K562 (cell line): ENCODE data around the gene ADGRB2. TPM values are rescaled to one million over a fixed set of nuclear protein-coding genes. Genes with fewer than 3 reads are reported as not detected.

Experiments used
- ATAC-seq: fragments of 200-7000 bp; cut with Tn5 transposase; 3 replicates; pipeline ENCODE4 v1.9.1; 2020; ENCODE audit warnings: moderate library complexity
- BruUV-seq: library from RNA; stranded (reverse); fragments of 400-500 nt; replicated peaks from 2 replicates; lab custom pipeline; 2021; lab: Mats Ljungman, UMichigan
- CTCF ChIA-PET: fragments of 300-600 bp; formaldehyde crosslinking; extraction: SDS; loops from one replicate; lab custom pipeline; 2021; ENCODE audit warnings: low intra/inter-chr PET ratio; lab: Yijun Ruan, JAX
- POLR2A ChIA-PET: fragments of 300-600, 350-650 bp; sonication (Branson Sonifier 250); formaldehyde crosslinking; extraction: SDS; loops from one replicate; lab custom pipeline; 2021; ENCODE audit warnings: antibody characterized with exemption, inconsistent platforms; lab: Yijun Ruan, JAX
- DNase-seq, 4 experiments: peaks; one replicate each; pipeline versions ENCODE4 v3.0.0 to v3.0.0-alpha.2; 2011 to 2018; ENCODE audit warnings: low spot score in 3 of 4, mixed read lengths in 3 of 4; ENCODE audit errors: extremely low read depth in 1 of 4
- FAIRE-seq: peaks from 2 replicates; lab custom pipeline; 2011; peaks lifted over from hg19 to GRCh38; lab: Jason Lieb, UNC
- H2AFZ ChIP-seq: 2 replicates; pipeline ENCODE4 v1.6.0; 2011; ENCODE audit warnings: low read depth, low read length, control low read depth, inconsistent platforms
- H3K27ac ChIP-seq: fragments of 200-600 bp; 3 replicates; pipeline ENCODE4 v1.8.0; 2011; ENCODE audit warnings: low read depth, mild to moderate bottlenecking, control low read depth, inconsistent platforms, low read length, moderate library complexity, mixed read lengths; ENCODE audit errors: extremely low read depth
- H3K27me3 ChIP-seq, 2 experiments: fragments of 300-600 bp in 1 of 2; 2 replicates in 1 of 2; 3 replicates in 1 of 2; pipeline versions ENCODE4 v1.6.0 to v1.8.0; 2011; ENCODE audit warnings: inconsistent platforms in 2 of 2, low read length in 2 of 2, mild to moderate bottlenecking in 1 of 2, mixed read lengths in 1 of 2, moderate library complexity in 1 of 2; ENCODE audit not compliant: control insufficient read depth in 2 of 2, insufficient read depth in 2 of 2
- H3K36me3 ChIP-seq: fragments of 300-600 bp; 3 replicates; pipeline ENCODE4 v1.8.0; 2011; ENCODE audit warnings: mild to moderate bottlenecking, low read length, inconsistent platforms; ENCODE audit not compliant: control insufficient read depth, insufficient read depth
- H3K4me1 ChIP-seq, 2 experiments: fragments of 200-600 bp in 1 of 2; replicated peaks in 1 of 2; 2 replicates in 1 of 2; 3 replicates in 1 of 2; pipeline versions ENCODE4 v1.5.1 to v1.8.0; 2011; ENCODE audit warnings: inconsistent platforms in 2 of 2, low read length in 2 of 2, mild to moderate bottlenecking in 1 of 2, mixed read lengths in 1 of 2, moderate library complexity in 1 of 2; ENCODE audit not compliant: control insufficient read depth in 2 of 2, insufficient read depth in 2 of 2
- H3K4me2 ChIP-seq: 2 replicates; pipeline ENCODE4 v1.6.1; 2011; ENCODE audit warnings: low read length, control low read depth, inconsistent platforms, mixed read lengths; ENCODE audit not compliant: insufficient read depth
- H3K4me3 ChIP-seq: fragments of 200-600 bp; sonication (generic), shearing (Covaris generic); 2 replicates; pipeline ENCODE4 v1.5.1; 2016; ENCODE audit warnings: control low read depth, inconsistent platforms
- H3K79me2 ChIP-seq: fragments of 200-600 bp; 3 replicates; pipeline ENCODE4 v1.8.0; 2011; ENCODE audit warnings: low read length, inconsistent platforms; ENCODE audit not compliant: control insufficient read depth, insufficient read depth
- H3K9ac ChIP-seq, 2 experiments: 2 replicates each; pipeline versions ENCODE4 v1.6.0 to v1.6.1; 2011; ENCODE audit warnings: low read depth in 2 of 2, low read length in 2 of 2, control low read depth in 1 of 2, inconsistent platforms in 1 of 2, mild to moderate bottlenecking in 1 of 2, mixed read lengths in 1 of 2; ENCODE audit not compliant: insufficient read depth in 1 of 2
- H3K9me1 ChIP-seq: one replicate; pipeline ENCODE4 v1.6.0; 2011; ENCODE audit warnings: inconsistent platforms, mild to moderate bottlenecking, low read length, moderate library complexity; ENCODE audit not compliant: control insufficient read depth, insufficient read depth
- H3K9me3 ChIP-seq: replicated peaks from 2 replicates; pipeline ENCODE4 v1.5.1; 2011; ENCODE audit warnings: low read depth, low read length, inconsistent platforms; ENCODE audit not compliant: control insufficient read depth, insufficient read depth
- H4K20me1 ChIP-seq: replicated peaks from 2 replicates; pipeline ENCODE4 v1.6.1; 2011; ENCODE audit warnings: low read length, inconsistent platforms, mixed read lengths; ENCODE audit not compliant: control insufficient read depth, insufficient read depth
- ADNP ChIP-seq: fragments of 200-800 bp; sonication (Bioruptor generic); IDR thresholded peaks from 2 replicates; pipeline ENCODE4 v1.6.1; 2016; ENCODE audit warnings: missing genetic modification characterization, missing compliant biosample characterization
- EGR1 ChIP-seq: fragments of 450-650 bp; conservative IDR thresholded peaks from 2 replicates; pipeline ENCODE4 v1.6.1; 2017; ENCODE audit warnings: mild to moderate bottlenecking
- EP400 ChIP-seq: fragments of 450-650 bp; IDR thresholded peaks from 2 replicates; pipeline ENCODE4 v1.6.1; 2017; ENCODE audit warnings: antibody characterized with exemption, mild to moderate bottlenecking, moderate library complexity
- EWSR1 ChIP-seq: fragments of 450-650 bp; IDR thresholded peaks from 2 replicates; pipeline ENCODE4 v1.6.1; 2018; ENCODE audit warnings: borderline replicate concordance, mild to moderate bottlenecking, low read depth, moderate library complexity; ENCODE audit not compliant: partially characterized antibody
- FOXJ2 ChIP-seq: fragments of 200-800 bp; sonication (Bioruptor generic); IDR thresholded peaks from 2 replicates; pipeline ENCODE4 v1.6.1; 2016; ENCODE audit warnings: missing genetic modification characterization, missing compliant biosample characterization
- MAFF ChIP-seq: IDR thresholded peaks from 2 replicates; pipeline ENCODE4 v1.6.1; 2012; ENCODE audit warnings: low read length, improper control_type of control experiment
- MEIS2 ChIP-seq: fragments of 450-650 bp; IDR thresholded peaks from 2 replicates; pipeline ENCODE4 v1.6.1; 2014; ENCODE audit warnings: mild to moderate bottlenecking; ENCODE audit not compliant: partially characterized antibody
- TAF15 ChIP-seq: fragments of 200-400 bp; formaldehyde crosslinking; IDR thresholded peaks from 2 replicates; pipeline ENCODE4 v1.6.1; 2017; ENCODE audit warnings: mild to moderate bottlenecking, low read depth, low read length, moderate library complexity
- WGBS: fragments of 100-300 bp; shearing (Covaris generic); methylation state at CpG from one replicate; pipeline ENCODE4 v1.1.6; 2016; ENCODE audit warnings: low coverage, mixed read lengths; ENCODE audit not compliant: insufficient coverage; ENCODE audit errors: missing lambda C conversion rate; 5-methylcytosine and 5-hydroxymethylcytosine counted together
- in situ Hi-C: fragments of 300-500 bp; cut with MboI; formaldehyde crosslinking; loops from 4 replicates; pipeline ENCODE4 v1.15.0; 2018; ENCODE audit warnings: inconsistent platforms, mixed read lengths
- intact Hi-C: fragments of 100-400 bp; cut with micrococcal nuclease; formaldehyde crosslinking; loops from 2 replicates; pipeline ENCODE4 v1.14.2; 2022
- polyA plus RNA-seq, 8 experiments: library from polyadenylated mRNA; depleted of rRNA in 4 of 8; stranded (reverse) in 5 of 8; unstranded in 3 of 8; fragments of >200 nt; fragmentation: Nextera tagmentation in 2 of 8; fragmentation: Illumina TruSeq in 1 of 8; extraction: Ambion mirVana in 2 of 8; extraction: Trizol in 1 of 8; gene quantifications; 2 replicates each; pipeline versions ENCODE4 v1.2.1 to v1.2.3, GENCODE V29; 2011 to 2014; ENCODE audit warnings: inconsistent platforms in 1 of 8, missing spikeins in 1 of 8
- total RNA-seq, 7 experiments: library from RNA; depleted of rRNA in 6 of 7; stranded (reverse); fragments of >200 nt in 6 of 7; fragmentation: Illumina TruSeq in 2 of 7; extraction: Trizol in 2 of 7; gene quantifications; 2 replicates each; pipeline versions ENCODE4 v1.2.1 to v1.2.3, GENCODE V29; 2011 to 2021; ENCODE audit warnings: low replicate concordance in 1 of 7
- TF ChIP-seq, protein P1 (sequence below): IDR thresholded peaks from 2 replicates; pipeline ENCODE4 v1.6.1; 2016; ENCODE audit warnings: missing genetic modification characterization, missing compliant biosample characterization
- TF ChIP-seq, protein P2 (sequence below), 2 experiments: fragments of 450-650 bp in 1 of 2; sonication (generic) in 1 of 2; formaldehyde crosslinking; conservative IDR thresholded peaks; 2 replicates each; pipeline versions ENCODE4 v1.4.0 to v1.8.1; 2020 to 2022; ENCODE audit warnings: mild to moderate bottlenecking in 1 of 2, missing genetic modification reagents in 1 of 2
- TF ChIP-seq, protein P3 (sequence below): fragments of 250-450 bp; sonication (Bioruptor Pico); IDR thresholded peaks from 2 replicates; pipeline ENCODE4 v1.6.1; 2021; ENCODE audit warnings: mild to moderate bottlenecking
- TF ChIP-seq, protein P4 (sequence below), 2 experiments: IDR thresholded peaks; 2 replicates each; pipeline ENCODE4 v1.6.1; 2011; ENCODE audit warnings: borderline replicate concordance in 1 of 2, control low read depth in 1 of 2, low read depth in 1 of 2, low read length in 1 of 2, mild to moderate bottlenecking in 1 of 2, mixed read lengths in 1 of 2, moderate library complexity in 1 of 2; ENCODE audit not compliant: insufficient read depth in 1 of 2, insufficient read length in 1 of 2, poor library complexity in 1 of 2, severe bottlenecking in 1 of 2; ENCODE audit errors: extremely low read depth in 1 of 2
- TF ChIP-seq, protein P5 (sequence below), 2 experiments: IDR thresholded peaks in 1 of 2; conservative IDR thresholded peaks in 1 of 2; 2 replicates each; pipeline ENCODE4 v1.6.1; 2016; ENCODE audit warnings: low read depth in 2 of 2, mild to moderate bottlenecking in 1 of 2, missing compliant biosample characterization in 1 of 2, missing genetic modification characterization in 1 of 2, moderate library complexity in 1 of 2

The ADGRB2 gene
- total and polyA plus RNA-seq, 9 of the 15 experiments (the other 6 are each of a cell fraction or from before 2014, with no cell fraction given), result 0.04 to 0.23 (median 0.20) TPM; not detected in 2

DNA sequence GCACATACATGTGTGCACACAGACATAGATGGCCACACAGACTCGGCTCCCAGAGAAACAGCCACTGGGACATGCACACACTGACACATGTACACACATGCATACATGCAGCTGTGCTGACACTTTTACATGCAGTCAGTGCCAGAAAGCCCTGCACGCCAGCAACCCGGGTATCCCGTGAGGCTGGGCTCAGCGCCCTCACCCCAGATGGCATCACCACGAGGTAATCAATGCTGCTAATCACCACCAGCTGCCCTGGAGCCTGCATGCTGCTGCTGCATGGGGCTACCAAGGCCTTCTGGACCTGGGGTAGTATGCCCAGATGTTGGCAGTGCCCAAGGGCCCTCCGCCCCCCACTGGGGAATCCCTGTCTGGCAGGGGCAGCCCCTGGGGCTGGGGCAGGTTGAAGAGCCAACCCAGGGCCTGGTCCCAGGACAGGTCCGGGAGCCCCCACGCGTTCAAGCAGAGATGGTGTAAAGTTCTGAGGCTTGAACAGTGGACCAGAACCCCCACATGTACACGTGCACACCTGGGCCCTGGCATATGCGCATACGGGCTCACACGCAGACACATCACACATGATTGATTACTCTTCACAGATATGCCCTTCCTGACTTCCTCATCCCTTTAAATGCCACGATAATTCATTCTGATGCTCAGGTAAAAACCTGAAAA is 57.6 kb downstream of the ADGRB2 start:
- Histone ChIP-seq H3K27ac (no peak overlapping the region), H3K27me3 (peaks cover 16 to 46% of the 10 kb centered on the region in 2 experiments), H3K4me2 (no peak overlapping the region), H3K9ac (0 out of 4 replicates have a peak overlapping the region, but pooled peaks of 1 of the 2 experiments have one; percentile 18), H2AFZ (no peak overlapping the region), H3K36me3 (no peaks in the 10 kb centered on the region), H3K9me1 (no peaks in the 10 kb centered on the region), H4K20me1 (peaks cover 3% of the 10 kb centered on the region; the same call in 1 of the 2 replicates), H3K4me1 (peaks cover 10 to 17% of the 10 kb centered on the region in 2 experiments; a peak in 4 of 5 replicates), H3K9me3 (no peaks in the 10 kb centered on the region), H3K4me3 (no peak overlapping the region), H3K79me2 (no peaks in the 10 kb centered on the region)
- WGBS, result 13% methylated on average over 15 of the region's 15 CpGs
- ATAC-seq, result no peak
- in situ Hi-C loops, result no loop called here
- no peak for FAIRE-seq
- CTCF ChIA-PET, result no interaction called here
- BruUV-seq, result no TSS peak
- POLR2A ChIA-PET, result interaction anchor here (0.6 kb wide), 1 partner anchor 11 kb away, joined by 3 read pairs; no protein-coding TSS in a partner anchor
- intact Hi-C loops, result no loop called here
- DNase-seq, result no peak
- TF ChIP-seq, protein P1, sequence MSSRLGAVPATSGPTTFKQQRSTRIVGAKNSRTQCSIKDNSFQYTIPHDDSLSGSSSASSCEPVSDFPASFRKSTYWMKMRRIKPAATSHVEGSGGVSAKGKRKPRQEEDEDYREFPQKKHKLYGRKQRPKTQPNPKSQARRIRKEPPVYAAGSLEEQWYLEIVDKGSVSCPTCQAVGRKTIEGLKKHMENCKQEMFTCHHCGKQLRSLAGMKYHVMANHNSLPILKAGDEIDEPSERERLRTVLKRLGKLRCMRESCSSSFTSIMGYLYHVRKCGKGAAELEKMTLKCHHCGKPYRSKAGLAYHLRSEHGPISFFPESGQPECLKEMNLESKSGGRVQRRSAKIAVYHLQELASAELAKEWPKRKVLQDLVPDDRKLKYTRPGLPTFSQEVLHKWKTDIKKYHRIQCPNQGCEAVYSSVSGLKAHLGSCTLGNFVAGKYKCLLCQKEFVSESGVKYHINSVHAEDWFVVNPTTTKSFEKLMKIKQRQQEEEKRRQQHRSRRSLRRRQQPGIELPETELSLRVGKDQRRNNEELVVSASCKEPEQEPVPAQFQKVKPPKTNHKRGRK, result no peak
- TF ChIP-seq TAF15 (no peak), ADNP (tag) (no peak), FOXJ2 (tag) (no peak), EP400 (no peak), MEIS2 (peak; percentile 37), EWSR1 (no peak), MAFF (no peak), EGR1 (no peak)
- TF ChIP-seq, protein P2, sequence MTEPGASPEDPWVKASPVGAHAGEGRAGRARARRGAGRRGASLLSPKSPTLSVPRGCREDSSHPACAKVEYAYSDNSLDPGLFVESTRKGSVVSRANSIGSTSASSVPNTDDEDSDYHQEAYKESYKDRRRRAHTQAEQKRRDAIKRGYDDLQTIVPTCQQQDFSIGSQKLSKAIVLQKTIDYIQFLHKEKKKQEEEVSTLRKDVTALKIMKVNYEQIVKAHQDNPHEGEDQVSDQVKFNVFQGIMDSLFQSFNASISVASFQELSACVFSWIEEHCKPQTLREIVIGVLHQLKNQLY (CRISPR knock-in tag; conservative IDR thresholded peaks at IDR 0.05), result no peak
- TF ChIP-seq, protein P3, sequence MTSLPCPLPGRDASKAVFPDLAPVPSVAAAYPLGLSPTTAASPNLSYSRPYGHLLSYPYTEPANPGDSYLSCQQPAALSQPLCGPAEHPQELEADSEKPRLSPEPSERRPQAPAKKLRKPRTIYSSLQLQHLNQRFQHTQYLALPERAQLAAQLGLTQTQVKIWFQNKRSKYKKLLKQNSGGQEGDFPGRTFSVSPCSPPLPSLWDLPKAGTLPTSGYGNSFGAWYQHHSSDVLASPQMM (CRISPR knock-in tag), result no peak
- TF ChIP-seq, protein P4, sequence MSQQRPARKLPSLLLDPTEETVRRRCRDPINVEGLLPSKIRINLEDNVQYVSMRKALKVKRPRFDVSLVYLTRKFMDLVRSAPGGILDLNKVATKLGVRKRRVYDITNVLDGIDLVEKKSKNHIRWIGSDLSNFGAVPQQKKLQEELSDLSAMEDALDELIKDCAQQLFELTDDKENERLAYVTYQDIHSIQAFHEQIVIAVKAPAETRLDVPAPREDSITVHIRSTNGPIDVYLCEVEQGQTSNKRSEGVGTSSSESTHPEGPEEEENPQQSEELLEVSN (IDR thresholded peaks at IDR 0.05; ENCODE audit: borderline replicate concordance in 1 of 2, extremely low read depth in 1 of 2, insufficient read depth in 1 of 2, insufficient read length in 1 of 2, low read depth in 1 of 2, low read length in 1 of 2, poor library complexity in 1 of 2, severe bottlenecking in 1 of 2), result no peak
- TF ChIP-seq, protein P5, sequence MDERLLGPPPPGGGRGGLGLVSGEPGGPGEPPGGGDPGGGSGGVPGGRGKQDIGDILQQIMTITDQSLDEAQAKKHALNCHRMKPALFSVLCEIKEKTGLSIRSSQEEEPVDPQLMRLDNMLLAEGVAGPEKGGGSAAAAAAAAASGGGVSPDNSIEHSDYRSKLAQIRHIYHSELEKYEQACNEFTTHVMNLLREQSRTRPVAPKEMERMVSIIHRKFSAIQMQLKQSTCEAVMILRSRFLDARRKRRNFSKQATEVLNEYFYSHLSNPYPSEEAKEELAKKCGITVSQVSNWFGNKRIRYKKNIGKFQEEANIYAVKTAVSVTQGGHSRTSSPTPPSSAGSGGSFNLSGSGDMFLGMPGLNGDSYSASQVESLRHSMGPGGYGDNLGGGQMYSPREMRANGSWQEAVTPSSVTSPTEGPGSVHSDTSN (CRISPR knock-in tag; IDR thresholded peaks at IDR 0.05; ENCODE audit: low read depth), result no peak
- TF ChIP-seq, protein P5 (tag; conservative IDR thresholded peaks at IDR 0.05; ENCODE audit: low read depth), result peak; percentile 27; the same call in 1 of the 2 replicates
